ENCODE measurements around the gene BRSK2. TPM values are rescaled to one million over a fixed set of nuclear protein-coding genes. Genes with fewer than 3 reads are reported as not detected.
A peak's percentile ranks its signal among the peaks of the same experiment; 100 is the strongest.

Gene BRSK2
- total RNA-seq, 6 donors from 2014 or later = 0.11 to 0.54 (median 0.25) TPM; not detected in 2

GRCh38 chr11:1503708-1504104 is 114.0 kb downstream of the BRSK2 start:
- H3K27me3 ChIP-seq = no peaks in the 10 kb centered on the region
- DNase-seq = peak; percentile 53 to 82
- H3K36me3 ChIP-seq = peaks cover 0 to 7% (median 1%) of the 10 kb centered on the region in 4 donors
- 46 to 60% methylated on average over 11 to 14 of the region's 14 CpGs for WGBS, 2 donors
- peak overlapping the region in 2 of 4 donors; percentile 30 to 38 for H3K27ac ChIP-seq
- no peak for TF ChIP-seq POLR2A (IDR thresholded peaks at IDR 0.05)
- TF ChIP-seq EP300 (IDR thresholded peaks at IDR 0.05) = no peak
- H3K4me3 ChIP-seq = no peak overlapping the region
- ATAC-seq (ENCODE audit: low FRiP score in 2 of 2) = no peak
- H3K9me3 ChIP-seq = no peaks in the 10 kb centered on the region
- H3K4me1 ChIP-seq = peaks cover 42 to 71% (median 54%) of the 10 kb centered on the region in 4 donors

- Histone ChIP-seq H3K9me3 (no peaks in the 10 kb centered on the region), H3K27ac (peak overlapping the region in 1 of 4 donors; percentile 38), H3K36me3 (peaks cover 0 to 7% (median 1%) of the 10 kb centered on the region in 4 donors), H3K4me3 (no peak overlapping the region), H3K27me3 (no peaks in the 10 kb centered on the region), H3K4me1 (peaks cover 47 to 76% (median 58%) of the 10 kb centered on the region in 4 donors)
- TF ChIP-seq POLR2A (IDR thresholded peaks at IDR 0.05) (no peak), EP300 (IDR thresholded peaks at IDR 0.05) (no peak), CTCF (IDR thresholded peaks at IDR 0.05) (no peak), POLR2AphosphoS5 (IDR thresholded peaks at IDR 0.05) (no peak)
- WGBS, 2 donors = 45 to 60% methylated on average over 4 to 9 of the region's 9 CpGs
- DNase-seq (peak in 1 of 2 donors; percentile 45), ATAC-seq (ENCODE audit: low FRiP score in 2 of 2) (no peak)
Measured at GRCh38 chr11:1504138-1504537, 114.4 kb downstream of the BRSK2 start.

- H3K27ac ChIP-seq = no peak overlapping the region
- no peaks in the 10 kb centered on the region for H3K27me3 ChIP-seq
- H3K4me1 ChIP-seq = peaks cover 53 to 82% (median 64%) of the 10 kb centered on the region in 4 donors
- no peak overlapping the region for H3K4me3 ChIP-seq
- TF ChIP-seq POLR2AphosphoS5 (IDR thresholded peaks at IDR 0.05) (no peak), EP300 (IDR thresholded peaks at IDR 0.05) (no peak), POLR2A (IDR thresholded peaks at IDR 0.05) (no peak), CTCF (IDR thresholded peaks at IDR 0.05) (no peak)
- WGBS, 2 donors = 90 to 93% methylated on average over 15 to 28 of the region's 28 CpGs
- ATAC-seq (ENCODE audit: low FRiP score in 2 of 2) = no peak
- DNase-seq = peak in 1 of 2 donors; percentile 48
- peaks cover 0 to 7% (median under 1%) of the 10 kb centered on the region in 4 donors for H3K36me3 ChIP-seq
- no peaks in the 10 kb centered on the region for H3K9me3 ChIP-seq
Measured at GRCh38 chr11:1504581-1505290, 115.0 kb downstream of the BRSK2 start.

- Histone ChIP-seq H3K4me3 (no peak overlapping the region), H3K4me1 (peaks cover 53 to 79% (median 64%) of the 10 kb centered on the region in 4 donors), H3K36me3 (peaks cover 0 to 3% (median 0%) of the 10 kb centered on the region in 4 donors), H3K9me3 (no peaks in the 10 kb centered on the region), H3K27ac (no peak overlapping the region), H3K27me3 (no peaks in the 10 kb centered on the region)
- WGBS, 2 donors = 82 to 91% methylated on average over 7 to 11 of the region's 11 CpGs
- ATAC-seq (ENCODE audit: low FRiP score in 2 of 2) (no peak), DNase-seq (no peak)
- TF ChIP-seq CTCF (IDR thresholded peaks at IDR 0.05) (no peak), POLR2AphosphoS5 (IDR thresholded peaks at IDR 0.05) (no peak), POLR2A (IDR thresholded peaks at IDR 0.05) (no peak), EP300 (IDR thresholded peaks at IDR 0.05) (no peak)
Measured at GRCh38 chr11:1505480-1505879, 115.7 kb downstream of the BRSK2 start.

- ATAC-seq (ENCODE audit: low FRiP score in 2 of 2) (no peak), DNase-seq (peak in 1 of 2 donors; percentile 48)
- WGBS, 2 donors = 73 to 81% methylated on average over 5 to 9 of the region's 9 CpGs
- Histone ChIP-seq H3K4me1 (peaks cover 53 to 76% (median 64%) of the 10 kb centered on the region in 4 donors), H3K9me3 (no peaks in the 10 kb centered on the region), H3K4me3 (no peak overlapping the region), H3K27me3 (no peaks in the 10 kb centered on the region), H3K27ac (no peak overlapping the region), H3K36me3 (no peaks in the 10 kb centered on the region)
- TF ChIP-seq EP300 (IDR thresholded peaks at IDR 0.05) = no peak
- TF ChIP-seq CTCF (IDR thresholded peaks at IDR 0.05) = no peak
- TF ChIP-seq POLR2A (IDR thresholded peaks at IDR 0.05) = no peak
- no peak for TF ChIP-seq POLR2AphosphoS5 (IDR thresholded peaks at IDR 0.05)
Measured at GRCh38 chr11:1506981-1507380, 117.2 kb downstream of the BRSK2 start.

All from upper lobe of left lung (tissue), 6 donors.